HTR-8/SVneo (cell line): ENCODE results near the gene POR.
"Not testable (repeated sequence)": the region's sequence is repeated elsewhere in the genome, so short reads cannot be mapped to it uniquely, and the experiment has no call there.

Experiments used
- DNase-seq: peaks from one replicate; pipeline ENCODE4 v3.0.0; 2011; ENCODE audit warnings: low spot score, mixed read lengths; ENCODE audit not compliant: insufficient read length
- FAIRE-seq: peaks from 2 replicates; lab custom pipeline; 2011; peaks lifted over from hg19 to GRCh38; lab: Jason Lieb, UNC

POR gene

GRCh38 chr7:76008156-76008687 lies 93.3 kb downstream of the POR start:
- no peak for FAIRE-seq

GRCh38 chr7:76009672-76010600 lies 95.0 kb downstream of the POR start:
- FAIRE-seq (no peak), DNase-seq (no peak)

More at GRCh38 chr7:76008156-76008687, 93.3 kb downstream of the POR start:
- DNase-seq = no peak

GRCh38 chr7:76011442-76011861 lies 96.5 kb downstream of the POR start:
- DNase-seq = no peak
- no peak for FAIRE-seq

- FAIRE-seq = no peak
Observed at GRCh38 chr7:76016191-76016947, 101.4 kb downstream of the POR start.

GRCh38 chr7:76018520-76018919 lies 103.6 kb downstream of the POR start:
- not testable (repeated sequence) for FAIRE-seq, DNase-seq

More at GRCh38 chr7:76016191-76016947, 101.4 kb downstream of the POR start:
- no peak for DNase-seq

- FAIRE-seq = no peak
Observed at GRCh38 chr7:76020031-76020714, 105.2 kb downstream of the POR start.

GRCh38 chr7:76022026-76022780 lies 107.2 kb downstream of the POR start:
- no peak for FAIRE-seq
- no peak for DNase-seq

More at GRCh38 chr7:76020031-76020714, 105.2 kb downstream of the POR start:
- peak; percentile 65 for DNase-seq

GRCh38 chr7:76023002-76023401 lies 108.0 kb downstream of the POR start:
- FAIRE-seq = no peak
- DNase-seq = no peak

- not testable (repeated sequence) for FAIRE-seq, DNase-seq
Observed at GRCh38 chr7:76029682-76030081, 114.7 kb downstream of the POR start.

- FAIRE-seq (no peak), DNase-seq (no peak)
Observed at GRCh38 chr7:76031964-76032363, 117.0 kb downstream of the POR start.
